Measurements from ENCODE around the gene ATP8A1.
"Not testable (repeated sequence)": the region's sequence is repeated elsewhere in the genome, so short reads cannot be mapped to it uniquely, and the experiment has no call there.

The ATP8A1 gene

GRCh38 chr4:42656944-42657792, at the start of gene ATP8A1:
TSS of gene ATP8A1 (minus strand) at chr4:42657105. CDS start at chr4:42656873, 232 bp downstream.
- DNase-seq (ENCODE audit: low spot score): peak; percentile 73

DNA sequence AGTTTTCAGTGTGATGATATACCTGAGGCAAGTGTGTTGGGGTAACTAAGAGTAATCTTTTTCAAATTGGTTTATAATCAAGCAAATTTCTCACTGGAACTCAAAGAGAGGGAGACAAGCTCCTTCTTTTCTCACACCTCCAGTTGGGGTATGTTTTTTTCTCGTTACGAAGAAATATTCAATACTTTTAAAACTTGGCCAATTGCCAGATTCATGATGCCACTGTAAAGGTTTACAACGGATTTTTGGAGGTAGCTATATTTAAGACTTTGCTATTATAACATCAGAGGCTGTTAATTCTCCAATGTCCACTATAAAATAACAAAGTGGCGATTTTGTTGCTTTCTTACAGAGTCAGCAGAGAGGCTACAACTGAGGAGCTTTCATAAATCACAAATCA, 49.2 kb upstream of the ATP8A1 start:
- no peak for DNase-seq (ENCODE audit: low spot score)

DNA sequence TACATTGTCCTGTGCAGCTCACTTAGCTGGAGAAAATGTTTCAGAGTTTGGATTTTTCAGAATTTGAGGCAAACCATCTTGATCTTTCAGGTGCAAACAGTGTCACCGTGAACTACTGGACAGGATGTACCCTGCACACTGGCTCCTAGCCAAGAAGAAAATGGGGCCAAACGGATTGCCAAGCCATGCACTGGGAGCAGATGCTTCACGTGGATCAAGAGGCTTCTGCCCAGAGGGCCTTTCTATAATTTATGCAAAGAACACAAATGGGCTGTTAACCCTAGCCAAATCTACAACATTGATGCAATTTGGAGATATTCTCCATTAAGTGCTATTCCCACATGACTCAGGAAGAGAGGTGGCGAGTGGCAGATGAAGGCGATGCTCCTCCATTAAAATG, 46.9 kb upstream of the ATP8A1 start:
- DNase-seq (ENCODE audit: low spot score): no peak

DNA sequence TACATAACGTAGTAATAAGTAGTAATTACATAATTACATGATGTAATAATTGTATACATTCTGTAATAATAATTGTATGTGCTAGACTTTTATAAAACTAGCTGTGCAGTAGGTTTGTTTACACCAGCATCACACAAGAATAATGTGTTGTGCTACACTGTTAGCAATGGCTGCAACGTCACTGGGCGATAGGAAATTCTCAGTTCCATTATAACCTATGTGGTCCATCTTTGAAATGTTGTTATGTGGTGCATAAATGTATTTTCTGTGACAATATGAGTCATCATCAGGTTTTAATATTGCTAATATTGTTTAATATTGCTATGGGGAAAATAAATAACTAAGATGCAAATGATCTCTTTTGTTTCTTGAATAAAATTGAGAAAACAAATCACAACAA, 46.0 kb upstream of the ATP8A1 start:
- DNase-seq (ENCODE audit: low spot score): no peak

DNA sequence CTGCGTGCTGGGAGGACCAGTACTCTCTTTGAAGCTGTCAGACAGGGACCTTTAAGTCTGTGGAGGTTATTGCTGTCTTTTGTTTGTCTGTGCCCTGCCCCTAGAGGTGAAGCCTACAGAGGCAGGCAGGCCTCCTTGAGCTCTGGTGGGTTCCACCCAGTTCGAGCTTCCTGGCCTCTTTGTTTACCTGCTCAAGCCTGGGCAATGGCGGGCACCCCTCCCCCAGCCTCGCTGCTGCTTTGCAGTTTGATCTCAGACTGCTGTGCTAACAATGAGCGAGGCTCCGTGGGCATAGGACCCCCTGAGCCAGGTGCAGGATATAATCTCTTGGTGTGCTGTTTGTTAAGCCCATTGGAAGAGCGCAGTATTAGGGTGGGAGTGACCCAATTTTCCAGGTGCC, 44.9 kb upstream of the ATP8A1 start:
- DNase-seq (ENCODE audit: low spot score): not testable (repeated sequence)

DNA sequence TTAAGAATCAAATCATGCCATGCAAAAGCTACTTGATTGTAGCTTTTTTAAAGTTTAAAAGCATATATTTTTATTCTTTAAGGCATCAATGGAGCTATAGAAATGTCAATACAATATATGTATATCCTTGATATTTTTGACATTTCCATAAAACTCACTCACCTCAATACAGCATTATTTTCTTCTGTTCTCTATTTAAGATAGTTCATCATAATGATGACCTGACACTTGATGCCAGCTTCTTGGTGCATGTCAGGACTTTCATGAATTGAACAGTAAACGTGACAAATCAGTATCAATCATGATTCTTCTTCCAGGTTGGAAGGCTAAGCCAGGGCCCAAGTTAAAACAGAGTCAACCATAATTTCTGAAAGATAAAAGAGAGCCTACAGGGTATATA, 33.6 kb upstream of the ATP8A1 start:
- DNase-seq (ENCODE audit: low spot score): no peak

GRCh38 chr4:42683393-42683792, 26.5 kb upstream of the ATP8A1 start:
- DNase-seq (ENCODE audit: low spot score): no peak

GRCh38 chr4:42678512-42678911, 21.6 kb upstream of the ATP8A1 start:
- no peak for DNase-seq (ENCODE audit: low spot score)

- no peak for DNase-seq (ENCODE audit: low spot score)
Observed at GRCh38 chr4:42676066-42676951, 19.4 kb upstream of the ATP8A1 start.

GRCh38 chr4:42673082-42673425, 16.1 kb upstream of the ATP8A1 start:
- no peak for DNase-seq (ENCODE audit: low spot score)

DNA sequence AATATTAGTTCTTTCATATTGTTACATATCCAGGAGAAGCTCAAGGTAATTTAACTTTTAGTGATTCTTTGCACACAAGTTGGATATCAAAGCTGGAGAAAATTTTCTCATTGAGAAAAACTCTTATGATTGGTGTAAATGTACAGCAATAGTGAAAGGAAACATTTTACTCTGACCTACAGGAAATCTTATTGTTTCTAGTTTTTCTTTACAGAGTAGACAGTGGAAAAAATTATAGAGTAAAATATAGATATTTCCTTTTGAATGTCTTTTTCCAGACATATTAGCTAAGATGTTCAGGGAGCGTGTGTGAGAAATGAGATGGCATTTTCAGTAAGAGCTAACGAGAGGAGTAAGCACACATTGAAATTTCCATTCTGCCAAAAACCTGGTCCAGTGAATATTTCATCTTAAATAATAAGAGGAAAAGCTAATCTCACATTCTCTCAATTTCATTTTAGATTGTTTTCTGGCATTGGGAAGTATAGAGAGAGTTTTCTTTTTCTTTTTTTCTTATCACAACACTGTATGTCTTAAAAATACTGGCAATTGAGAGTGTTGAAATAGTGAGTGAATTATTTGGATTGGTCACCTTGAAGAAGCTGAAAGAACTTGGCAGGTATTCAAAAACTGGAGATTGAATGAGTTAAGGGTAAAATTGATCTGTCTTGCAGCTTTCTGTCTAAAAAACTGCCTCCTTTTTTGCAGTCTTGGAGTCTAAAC, 15.6 kb upstream of the ATP8A1 start:
- DNase-seq (ENCODE audit: low spot score): no peak

- no peak for DNase-seq (ENCODE audit: low spot score)
Observed at GRCh38 chr4:42671431-42672194, 14.7 kb upstream of the ATP8A1 start.

DNA sequence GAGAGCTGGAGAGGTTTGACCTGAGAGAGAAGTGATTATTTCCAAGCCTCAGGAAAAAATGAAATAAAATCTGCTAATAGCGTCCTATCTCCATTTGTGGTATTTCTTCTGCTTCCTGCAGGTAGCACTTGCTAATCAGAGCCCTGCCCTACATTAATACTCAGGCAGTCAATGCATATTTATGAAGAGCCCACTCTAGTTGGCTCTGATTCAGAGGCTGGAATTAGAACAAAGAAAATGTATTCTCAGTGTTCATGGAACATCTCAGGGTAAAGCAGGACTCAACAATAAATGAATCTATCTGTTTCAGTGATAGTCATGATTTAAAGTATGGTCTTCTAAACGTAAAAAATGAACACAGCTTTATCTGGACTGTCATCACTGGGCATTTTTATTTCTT, 1.4 kb upstream of the ATP8A1 start:
- DNase-seq (ENCODE audit: low spot score): no peak

DNA sequence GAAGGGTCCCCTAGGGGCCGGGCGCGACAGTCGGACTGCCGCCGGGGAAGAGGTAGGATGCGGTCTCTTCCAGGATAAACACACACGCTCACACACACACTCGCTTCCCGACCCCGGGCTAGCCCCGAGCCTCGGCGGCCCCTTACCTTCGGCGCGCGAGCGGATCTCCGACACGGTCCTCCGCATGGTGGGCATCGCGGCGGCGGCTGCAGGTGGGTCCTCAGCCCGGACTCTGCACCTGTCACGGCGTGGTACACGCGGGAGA, 294 bp downstream of the ATP8A1 start:
- no peak for DNase-seq (ENCODE audit: low spot score)

DNA sequence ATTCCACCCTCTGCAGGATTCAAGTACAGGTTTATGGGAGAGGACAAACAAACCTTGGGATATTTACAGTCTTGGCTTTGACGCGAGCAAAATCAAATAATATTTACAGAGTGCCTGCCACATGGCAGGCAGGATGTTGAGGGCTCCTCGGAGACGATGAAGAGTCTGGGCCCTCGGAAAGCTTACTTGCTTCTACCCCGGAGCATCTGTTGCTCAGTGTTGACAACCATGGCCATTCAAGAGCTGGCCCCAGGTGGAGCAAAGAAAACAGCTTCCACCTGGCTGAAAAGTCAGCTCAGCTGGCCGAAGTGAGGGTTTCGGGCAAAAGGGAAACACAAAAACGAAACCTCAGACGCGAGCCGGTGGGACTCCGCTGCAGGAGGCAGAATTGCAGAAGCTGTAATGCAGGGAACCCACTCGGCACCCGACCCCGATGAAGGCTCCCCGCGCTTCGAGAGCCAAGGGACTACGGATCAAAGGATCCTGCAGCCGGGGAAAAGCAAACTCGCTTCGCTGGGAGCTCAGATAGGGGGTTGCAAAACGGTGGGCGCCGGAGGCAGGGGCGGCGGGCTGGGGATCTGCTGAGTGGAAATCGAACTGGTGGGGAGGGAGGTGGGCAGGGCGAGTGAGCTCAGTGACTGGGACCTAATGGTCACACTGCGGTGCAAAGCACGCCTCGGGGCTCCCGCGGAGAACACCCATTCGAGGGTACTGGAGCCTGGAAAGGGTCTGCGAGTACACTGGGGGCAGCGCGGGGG, 805 bp downstream of the ATP8A1 start:
- peak; percentile 32 for DNase-seq (ENCODE audit: low spot score)

DNA sequence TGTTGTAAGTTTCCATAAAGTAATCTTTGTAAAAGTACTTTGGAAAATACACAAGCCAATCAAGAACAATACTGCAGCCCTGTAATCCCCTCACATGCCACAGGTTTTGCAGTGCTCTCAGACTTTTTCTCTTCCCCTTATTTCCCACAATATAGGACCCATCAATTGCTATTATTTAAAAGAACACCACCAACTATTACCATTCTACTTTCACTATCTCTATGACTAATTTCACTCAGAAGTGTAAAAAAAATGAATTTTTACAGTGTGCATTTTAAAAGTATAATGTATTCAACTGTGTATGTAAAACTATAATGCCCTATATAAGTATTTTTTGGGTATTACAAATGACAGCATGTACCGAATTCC, 1.7 kb downstream of the ATP8A1 start:
- no peak for DNase-seq (ENCODE audit: low spot score)

GRCh38 chr4:42654631-42655268, 2.2 kb downstream of the ATP8A1 start:
- no peak for DNase-seq (ENCODE audit: low spot score)

DNA sequence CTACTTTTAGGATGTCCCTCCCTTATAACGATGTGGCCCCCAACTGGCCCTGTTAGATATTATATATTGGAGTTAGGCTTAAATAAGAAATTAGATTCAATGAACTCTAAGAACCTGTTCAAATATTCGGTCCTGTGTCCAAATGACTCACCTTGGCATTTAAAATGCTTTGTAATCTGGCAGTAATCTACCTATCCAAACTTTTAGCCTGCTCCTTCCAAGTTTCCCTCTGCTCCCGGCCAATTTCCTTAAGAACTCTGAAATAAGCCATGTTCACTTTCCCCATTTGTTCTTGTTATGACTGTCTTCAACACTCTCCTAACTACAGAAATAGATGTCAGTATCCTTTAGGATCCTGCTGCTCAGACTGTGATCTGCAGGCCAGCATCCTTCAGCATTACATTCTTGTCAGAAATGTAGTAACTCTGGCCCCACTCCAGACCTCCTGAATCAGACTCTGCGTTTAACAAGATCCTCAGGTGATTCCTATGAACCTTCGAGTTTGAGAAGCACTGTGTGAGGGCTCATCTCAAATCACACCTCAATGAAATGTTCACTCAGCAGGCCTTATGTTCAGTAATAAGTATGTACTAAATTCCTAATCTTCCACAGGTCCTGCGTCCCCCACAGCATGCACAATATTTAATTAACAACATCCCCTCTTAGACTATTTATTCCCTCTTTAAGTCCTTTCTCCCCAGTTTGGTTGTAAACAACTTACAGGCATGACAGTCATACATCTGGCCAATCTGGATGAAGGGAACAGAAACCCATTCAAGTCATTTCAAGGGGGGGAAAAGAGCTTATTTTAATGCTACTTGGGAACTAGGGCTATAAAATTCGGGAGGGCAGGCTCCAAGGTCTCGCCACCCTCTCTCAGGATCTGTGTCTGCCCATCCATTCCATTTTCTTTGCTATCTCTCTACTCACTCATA, 3.0 kb downstream of the ATP8A1 start:
- no peak for DNase-seq (ENCODE audit: low spot score)

GRCh38 chr4:42652529-42653231, 4.2 kb downstream of the ATP8A1 start:
- DNase-seq (ENCODE audit: low spot score): not testable (repeated sequence)
